ENCODE measurements around the gene NFIC. TPM values are rescaled to one million over a fixed set of nuclear protein-coding genes. Genes with fewer than 3 reads are reported as not detected.

The NFIC gene
- polyA plus RNA-seq, 2 of the 4 experiments (the other 2 are of a cell fraction) = 2.6 to 34.9 TPM

DNA sequence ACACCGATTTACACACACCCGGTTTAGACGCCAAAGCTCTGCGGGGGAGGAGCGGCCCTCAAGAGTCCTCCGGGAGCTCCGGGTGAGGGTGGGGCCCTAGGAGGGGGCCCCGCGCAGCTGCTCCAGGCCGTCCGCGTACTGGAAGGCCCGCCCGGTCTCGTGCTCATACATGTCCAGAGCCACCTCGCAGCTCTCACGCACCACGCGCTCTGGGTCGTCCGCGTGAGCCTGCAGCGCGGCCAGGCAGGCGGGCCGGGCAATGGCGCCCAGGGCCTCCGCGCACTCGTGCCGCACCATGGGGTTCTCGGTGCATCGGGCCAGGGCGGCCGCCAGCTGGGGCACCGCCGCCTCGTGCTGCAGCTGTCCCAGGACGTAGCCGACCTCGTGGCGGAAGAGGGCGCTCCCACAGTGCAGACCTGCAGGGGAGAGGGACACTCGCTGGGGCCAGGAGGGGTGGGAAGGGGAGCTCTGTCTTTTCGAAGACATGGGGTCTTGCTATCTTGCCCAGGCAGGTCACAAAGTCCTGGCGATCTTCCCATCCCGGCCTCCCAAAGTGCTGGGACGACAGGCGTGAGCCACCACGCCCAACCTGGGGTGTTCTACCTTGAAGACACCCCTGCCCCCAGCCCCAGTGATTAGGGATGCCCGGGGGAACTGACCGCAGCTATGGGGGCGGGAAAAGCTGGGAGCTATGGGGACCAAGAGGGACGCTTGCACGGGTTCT, 125.2 kb downstream of the NFIC start:
- H3K4me1 ChIP-seq = no peaks in the 10 kb centered on the region
- POLR2A ChIA-PET = no interaction called here
- no peak for TF ChIP-seq FOSB (CRISPR knock-in tag; IDR thresholded peaks at IDR 0.05)
- TF ChIP-seq SREBF2 (IDR thresholded peaks at IDR 0.05) = no peak
- TF ChIP-seq, protein P1, sequence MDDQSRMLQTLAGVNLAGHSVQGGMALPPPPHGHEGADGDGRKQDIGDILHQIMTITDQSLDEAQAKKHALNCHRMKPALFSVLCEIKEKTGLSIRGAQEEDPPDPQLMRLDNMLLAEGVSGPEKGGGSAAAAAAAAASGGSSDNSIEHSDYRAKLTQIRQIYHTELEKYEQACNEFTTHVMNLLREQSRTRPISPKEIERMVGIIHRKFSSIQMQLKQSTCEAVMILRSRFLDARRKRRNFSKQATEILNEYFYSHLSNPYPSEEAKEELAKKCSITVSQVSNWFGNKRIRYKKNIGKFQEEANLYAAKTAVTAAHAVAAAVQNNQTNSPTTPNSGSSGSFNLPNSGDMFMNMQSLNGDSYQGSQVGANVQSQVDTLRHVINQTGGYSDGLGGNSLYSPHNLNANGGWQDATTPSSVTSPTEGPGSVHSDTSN (IDR thresholded peaks at IDR 0.05) = no peak
- no peak for TF ChIP-seq NR3C1 (IDR thresholded peaks at IDR 0.05)
- TF ChIP-seq, protein P2, sequence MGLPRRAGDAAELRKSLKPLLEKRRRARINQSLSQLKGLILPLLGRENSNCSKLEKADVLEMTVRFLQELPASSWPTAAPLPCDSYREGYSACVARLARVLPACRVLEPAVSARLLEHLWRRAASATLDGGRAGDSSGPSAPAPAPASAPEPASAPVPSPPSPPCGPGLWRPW (IDR thresholded peaks at IDR 0.05) = no peak
- TF ChIP-seq NFE2L2 (conservative IDR thresholded peaks at IDR 0.05; ENCODE audit: low read length) = no peak
- no peak for TF ChIP-seq JUN (IDR thresholded peaks at IDR 0.05)
- no peak for TF ChIP-seq RCOR1 (IDR thresholded peaks at IDR 0.05; ENCODE audit: low read depth, low read length)
- TF ChIP-seq MAFK (IDR thresholded peaks at IDR 0.05; ENCODE audit: partially characterized antibody) = no peak
- TF ChIP-seq, protein P3, sequence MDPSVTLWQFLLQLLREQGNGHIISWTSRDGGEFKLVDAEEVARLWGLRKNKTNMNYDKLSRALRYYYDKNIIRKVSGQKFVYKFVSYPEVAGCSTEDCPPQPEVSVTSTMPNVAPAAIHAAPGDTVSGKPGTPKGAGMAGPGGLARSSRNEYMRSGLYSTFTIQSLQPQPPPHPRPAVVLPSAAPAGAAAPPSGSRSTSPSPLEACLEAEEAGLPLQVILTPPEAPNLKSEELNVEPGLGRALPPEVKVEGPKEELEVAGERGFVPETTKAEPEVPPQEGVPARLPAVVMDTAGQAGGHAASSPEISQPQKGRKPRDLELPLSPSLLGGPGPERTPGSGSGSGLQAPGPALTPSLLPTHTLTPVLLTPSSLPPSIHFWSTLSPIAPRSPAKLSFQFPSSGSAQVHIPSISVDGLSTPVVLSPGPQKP (IDR thresholded peaks at IDR 0.05; ENCODE audit: low read depth, low read length) = no peak
- TF ChIP-seq ZC3H11A (IDR thresholded peaks at IDR 0.05) = no peak
- no peak for TF ChIP-seq RNF2 (IDR thresholded peaks at IDR 0.05; ENCODE audit: borderline replicate concordance, low read depth)
- TF ChIP-seq, protein P4, sequence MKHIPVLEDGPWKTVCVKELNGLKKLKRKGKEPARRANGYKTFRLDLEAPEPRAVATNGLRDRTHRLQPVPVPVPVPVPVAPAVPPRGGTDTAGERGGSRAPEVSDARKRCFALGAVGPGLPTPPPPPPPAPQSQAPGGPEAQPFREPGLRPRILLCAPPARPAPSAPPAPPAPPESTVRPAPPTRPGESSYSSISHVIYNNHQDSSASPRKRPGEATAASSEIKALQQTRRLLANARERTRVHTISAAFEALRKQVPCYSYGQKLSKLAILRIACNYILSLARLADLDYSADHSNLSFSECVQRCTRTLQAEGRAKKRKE (CRISPR knock-in tag; IDR thresholded peaks at IDR 0.05; ENCODE audit: low read depth) = no peak
- TF ChIP-seq, protein P5, sequence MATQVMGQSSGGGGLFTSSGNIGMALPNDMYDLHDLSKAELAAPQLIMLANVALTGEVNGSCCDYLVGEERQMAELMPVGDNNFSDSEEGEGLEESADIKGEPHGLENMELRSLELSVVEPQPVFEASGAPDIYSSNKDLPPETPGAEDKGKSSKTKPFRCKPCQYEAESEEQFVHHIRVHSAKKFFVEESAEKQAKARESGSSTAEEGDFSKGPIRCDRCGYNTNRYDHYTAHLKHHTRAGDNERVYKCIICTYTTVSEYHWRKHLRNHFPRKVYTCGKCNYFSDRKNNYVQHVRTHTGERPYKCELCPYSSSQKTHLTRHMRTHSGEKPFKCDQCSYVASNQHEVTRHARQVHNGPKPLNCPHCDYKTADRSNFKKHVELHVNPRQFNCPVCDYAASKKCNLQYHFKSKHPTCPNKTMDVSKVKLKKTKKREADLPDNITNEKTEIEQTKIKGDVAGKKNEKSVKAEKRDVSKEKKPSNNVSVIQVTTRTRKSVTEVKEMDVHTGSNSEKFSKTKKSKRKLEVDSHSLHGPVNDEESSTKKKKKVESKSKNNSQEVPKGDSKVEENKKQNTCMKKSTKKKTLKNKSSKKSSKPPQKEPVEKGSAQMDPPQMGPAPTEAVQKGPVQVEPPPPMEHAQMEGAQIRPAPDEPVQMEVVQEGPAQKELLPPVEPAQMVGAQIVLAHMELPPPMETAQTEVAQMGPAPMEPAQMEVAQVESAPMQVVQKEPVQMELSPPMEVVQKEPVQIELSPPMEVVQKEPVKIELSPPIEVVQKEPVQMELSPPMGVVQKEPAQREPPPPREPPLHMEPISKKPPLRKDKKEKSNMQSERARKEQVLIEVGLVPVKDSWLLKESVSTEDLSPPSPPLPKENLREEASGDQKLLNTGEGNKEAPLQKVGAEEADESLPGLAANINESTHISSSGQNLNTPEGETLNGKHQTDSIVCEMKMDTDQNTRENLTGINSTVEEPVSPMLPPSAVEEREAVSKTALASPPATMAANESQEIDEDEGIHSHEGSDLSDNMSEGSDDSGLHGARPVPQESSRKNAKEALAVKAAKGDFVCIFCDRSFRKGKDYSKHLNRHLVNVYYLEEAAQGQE (IDR thresholded peaks at IDR 0.05) = no peak
- TF ChIP-seq RAD21 (conservative IDR thresholded peaks at IDR 0.05 in 1 of 2, IDR thresholded peaks at IDR 0.05 in 1 of 2) = no peak
- H3K27ac ChIP-seq = no peak overlapping the region
- CTCF ChIA-PET = interaction anchor here (0.5 to 5.0 kb wide), 4 partner anchors 18 to 187 kb away, joined by 3 to 27 read pairs (median 5); no protein-coding TSS in a partner anchor
- no peak for ATAC-seq
- H3K4me2 ChIP-seq = no peak overlapping the region
- DNase-seq (ENCODE audit: low read depth in 1 of 2, low spot score in 1 of 2) = no peak
- 94% methylated on average over 15 of the region's 55 CpGs for WGBS (ENCODE audit: missing lambda C conversion rate)
- H3K4me3 ChIP-seq = no peak overlapping the region
- no peak for FAIRE-seq
- H3K9me3 ChIP-seq = no peaks in the 10 kb centered on the region

DNA sequence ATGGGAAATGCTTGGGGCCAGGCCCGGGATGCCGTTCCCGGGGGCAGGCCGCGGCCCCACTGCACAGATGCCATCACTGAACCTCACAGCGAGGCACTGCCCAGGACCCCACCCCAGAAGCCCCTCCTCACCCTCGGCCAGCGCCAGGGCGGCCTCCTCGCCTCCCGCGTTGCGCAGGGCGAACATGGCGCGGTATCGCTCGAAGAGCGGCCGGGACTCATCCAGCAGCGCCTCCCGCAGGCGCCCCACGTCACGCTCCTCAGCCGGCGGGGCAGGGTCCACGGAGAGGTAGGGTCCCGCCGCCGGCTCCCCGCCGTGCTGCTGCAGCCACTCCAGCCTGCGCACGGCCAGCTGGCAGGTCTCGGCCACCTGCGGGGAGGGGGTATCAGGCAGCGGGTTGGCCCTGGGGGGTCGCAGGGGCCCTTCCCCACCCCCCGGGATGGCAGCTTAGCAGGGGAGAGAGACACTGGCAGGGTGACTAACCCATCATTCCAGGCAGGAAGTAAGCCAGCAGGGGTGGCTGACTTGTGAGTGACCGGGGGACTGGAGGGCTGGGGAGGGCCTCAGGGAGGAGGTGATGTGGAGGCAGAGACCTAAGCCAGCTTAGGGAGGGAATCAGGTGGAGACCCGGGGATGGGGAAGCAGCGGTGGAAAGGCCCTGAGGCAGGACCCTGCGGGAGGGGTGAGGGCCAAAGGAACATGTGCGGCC, 125.9 kb downstream of the NFIC start:
- ATAC-seq (no peak), FAIRE-seq (no peak), DNase-seq (ENCODE audit: low read depth in 1 of 2, low spot score in 1 of 2) (no peak)
- Histone ChIP-seq H3K4me2 (no peak overlapping the region), H3K4me1 (no peaks in the 10 kb centered on the region), H3K27ac (no peak overlapping the region), H3K9me3 (no peaks in the 10 kb centered on the region), H3K4me3 (no peak overlapping the region)
- ChIA-PET CTCF (interaction anchor here (5.0 kb wide), 1 partner anchor 19 kb away, joined by 27 read pairs; no protein-coding TSS in a partner anchor), POLR2A (no interaction called here)
- 95% methylated on average over 20 of the region's 45 CpGs for WGBS (ENCODE audit: missing lambda C conversion rate)
- TF ChIP-seq EP300 (IDR thresholded peaks at IDR 0.05) = no peak

Measured in A549 (cell line).